Effector CD8-positive, alpha-beta T cell (primary cell): Measurements from ENCODE around the gene ICA1.

Experiments used
- DNase-seq: peaks from one replicate; lab custom pipeline; 2025; lab: John Stamatoyannopoulos, UW

The ICA1 gene

DNA sequence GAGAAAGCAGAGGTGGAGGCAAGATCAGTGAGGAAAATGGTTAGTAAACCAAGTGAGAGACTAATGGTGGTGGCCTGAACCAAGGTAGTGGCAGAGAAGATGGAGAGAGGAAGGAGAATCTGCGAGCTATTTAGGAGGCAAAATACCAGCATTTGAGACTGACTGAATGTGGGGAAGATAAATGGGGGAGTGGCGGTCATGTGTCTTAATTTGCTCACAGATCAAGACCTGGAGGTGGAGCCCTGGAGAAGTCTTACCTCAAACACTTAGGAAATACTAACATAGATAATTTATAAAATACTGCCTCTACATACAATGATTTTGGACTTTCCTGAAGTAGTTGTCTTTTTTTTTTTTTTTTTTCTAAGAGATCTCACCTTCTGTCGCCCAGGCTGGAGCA lies 34.7 kb downstream of the ICA1 start:
- no peak for DNase-seq

DNA sequence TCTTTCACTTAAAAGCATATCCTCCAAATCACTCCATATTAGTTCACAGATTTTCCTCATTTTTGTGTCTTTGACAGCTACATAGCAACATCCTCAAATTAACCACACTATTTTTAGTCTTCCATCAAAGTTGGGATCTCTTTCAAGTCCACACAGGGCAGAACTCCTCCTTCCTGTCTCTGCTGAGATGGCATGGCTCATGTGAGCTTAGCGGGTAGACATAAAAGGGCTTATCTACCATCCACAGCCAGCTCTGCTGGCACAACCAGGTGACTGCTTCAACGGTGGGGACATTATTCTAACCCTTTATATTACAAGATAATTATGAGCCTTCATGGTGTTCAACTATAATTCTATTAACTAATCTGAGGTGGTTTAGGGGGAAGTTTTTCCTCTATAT lies 35.5 kb downstream of the ICA1 start:
- DNase-seq = no peak

DNA sequence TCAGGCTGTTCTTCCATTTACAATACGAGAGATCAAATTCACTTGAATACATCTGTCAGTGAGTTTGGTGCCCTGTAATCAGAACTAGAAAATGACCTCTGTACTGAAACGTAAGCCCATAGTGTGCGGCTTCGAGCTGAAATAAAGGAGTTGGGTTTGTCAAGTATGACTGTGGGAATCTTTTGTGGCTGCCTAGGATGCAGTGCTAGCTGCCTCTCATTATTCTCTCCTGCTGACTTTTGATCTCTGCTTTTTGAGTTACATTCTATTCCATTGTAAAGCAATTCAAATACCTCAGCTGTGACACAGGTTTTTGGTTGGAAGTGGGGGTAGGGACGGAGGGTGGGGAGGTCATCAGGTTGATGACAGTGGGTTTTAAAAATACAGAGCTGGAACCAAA lies 40.4 kb downstream of the ICA1 start:
- DNase-seq = no peak

DNA sequence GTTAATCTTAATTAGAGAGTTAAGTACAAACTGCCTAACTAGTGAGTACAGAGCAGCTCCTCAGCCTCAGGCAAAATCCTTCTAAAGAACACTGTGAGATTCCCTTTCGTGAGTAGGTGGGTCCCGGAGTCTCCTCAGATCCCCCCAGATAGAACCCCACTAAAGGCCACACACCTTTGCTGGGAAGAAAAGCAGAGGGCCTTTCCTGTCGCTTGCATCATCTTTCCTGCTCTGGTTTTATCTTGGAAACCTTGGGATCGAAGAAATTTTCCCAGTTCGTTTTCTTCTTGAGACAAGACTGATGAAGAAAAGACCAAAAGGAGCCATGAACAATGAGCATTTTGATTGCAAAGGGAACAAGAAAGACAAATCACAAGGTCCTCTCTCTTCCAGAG lies 40.9 kb downstream of the ICA1 start:
- no peak for DNase-seq

DNA sequence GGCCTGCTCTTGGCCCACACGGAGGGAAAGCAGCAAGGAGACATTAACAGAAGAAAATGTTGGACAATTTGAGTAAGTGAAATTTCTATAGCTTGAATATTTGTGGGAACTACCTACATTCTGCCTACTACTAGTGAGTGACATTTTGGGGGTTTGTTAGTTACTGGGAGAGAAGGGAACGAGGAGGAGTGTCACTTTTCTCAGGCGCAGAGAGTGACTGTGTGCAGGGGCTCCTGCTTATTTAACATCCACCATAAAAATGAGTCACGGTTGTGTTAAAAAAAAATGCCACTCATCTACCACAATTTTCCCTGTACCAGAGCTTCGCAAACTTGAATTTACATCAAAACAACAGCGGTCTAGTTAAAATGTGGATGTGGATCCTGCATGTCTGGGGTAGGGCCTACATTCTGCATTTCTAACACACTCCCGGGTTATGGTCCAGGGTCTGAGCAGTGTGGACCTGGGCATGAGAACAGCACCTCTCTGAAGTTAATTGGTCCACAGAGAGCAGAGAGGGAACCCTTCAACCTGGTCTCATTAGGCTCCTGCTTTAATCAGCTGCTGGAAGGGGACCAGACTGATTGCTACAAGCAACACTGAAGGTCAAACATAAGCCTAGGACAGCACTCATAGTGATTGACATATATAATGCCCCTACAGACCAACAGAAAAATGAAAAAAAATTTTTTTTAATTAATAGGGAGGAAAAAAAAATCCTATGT lies 41.4 kb downstream of the ICA1 start:
- no peak for DNase-seq

DNA sequence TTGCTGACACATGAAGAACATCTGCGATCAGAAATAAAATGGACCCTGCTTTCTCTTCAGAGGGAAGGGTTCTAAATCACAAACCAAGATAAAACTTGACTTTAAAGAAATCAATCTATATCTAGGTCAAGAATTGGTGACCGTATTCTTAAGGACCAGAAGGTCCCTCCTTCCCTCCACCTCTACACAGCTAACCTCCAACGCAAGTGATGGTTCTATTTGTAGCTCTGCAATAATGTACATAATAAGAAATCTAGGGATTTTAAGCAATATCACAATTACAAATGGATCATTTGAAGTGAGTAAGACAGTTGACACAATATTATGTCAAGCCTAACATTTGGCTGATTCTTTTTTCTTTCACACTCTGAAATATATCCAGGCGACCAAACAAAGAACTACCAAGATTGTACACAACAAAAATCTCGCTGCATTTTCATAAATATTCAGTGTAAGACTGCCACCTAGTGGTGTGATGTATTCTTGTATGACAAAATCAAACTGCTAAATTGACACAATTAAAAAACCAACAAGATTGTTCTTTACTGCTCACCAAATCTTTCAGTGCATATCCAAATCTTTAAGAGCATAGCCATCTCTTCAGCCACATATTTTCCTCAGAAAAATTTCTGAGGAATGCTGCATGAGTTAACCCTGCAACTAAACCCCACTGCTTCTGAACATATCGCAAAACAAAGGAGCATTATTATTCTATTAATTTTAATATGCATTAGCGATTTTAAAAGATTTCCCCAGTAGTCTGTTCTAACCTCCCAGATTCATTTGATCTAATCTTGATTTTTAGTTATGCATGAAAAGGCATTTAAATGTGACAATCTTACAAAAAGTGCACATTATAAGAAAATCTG lies 44.5 kb downstream of the ICA1 start:
- no peak for DNase-seq

DNA sequence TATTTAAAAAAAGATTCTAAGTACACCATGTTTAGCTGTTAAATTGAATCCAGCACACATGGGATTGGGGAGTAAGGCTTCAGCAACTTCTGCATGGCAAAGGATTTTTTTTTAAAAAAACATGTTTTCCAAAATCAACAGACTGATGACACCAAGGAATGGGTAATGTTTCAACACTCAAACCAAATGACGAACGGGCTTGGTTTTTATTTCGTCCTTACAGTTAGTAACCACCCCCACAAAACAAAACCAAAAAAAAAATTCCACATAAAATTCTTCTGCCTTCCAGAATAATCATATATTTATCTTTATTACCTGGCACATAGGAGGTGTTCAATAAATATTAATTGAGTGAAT lies 45.7 kb downstream of the ICA1 start:
- DNase-seq = no peak

DNA sequence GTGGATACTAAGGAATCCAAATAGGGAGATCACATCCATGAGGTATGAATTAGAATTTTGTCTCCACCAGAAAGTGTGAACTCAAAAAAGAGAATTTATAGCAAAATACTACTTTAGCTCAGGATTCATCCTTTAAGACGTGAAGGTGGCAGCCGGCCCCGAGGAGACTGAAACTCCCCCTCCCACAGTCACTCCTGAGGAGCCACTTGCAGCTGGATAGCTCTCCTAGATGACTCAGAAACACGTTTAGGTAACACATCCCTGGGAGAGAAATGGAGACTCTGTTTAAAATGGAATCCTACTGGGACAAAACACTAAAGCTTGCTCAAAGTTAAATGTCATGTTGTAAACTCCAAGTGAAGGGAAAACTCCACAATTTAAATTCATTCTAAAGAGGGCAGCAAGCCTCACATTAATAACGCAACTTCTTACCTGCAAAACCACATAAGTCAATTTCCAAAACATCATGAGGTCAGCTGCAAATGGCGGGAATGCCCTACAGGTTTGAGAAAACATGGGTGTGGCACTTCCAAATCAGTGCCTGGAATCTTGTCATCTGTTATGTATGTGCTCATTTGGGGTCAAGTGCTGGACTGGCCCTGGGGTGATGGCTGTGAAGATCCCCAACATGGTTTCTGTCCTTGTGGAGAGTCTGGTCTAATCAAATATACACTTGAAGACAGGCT lies 46.2 kb downstream of the ICA1 start:
- DNase-seq = no peak

DNA sequence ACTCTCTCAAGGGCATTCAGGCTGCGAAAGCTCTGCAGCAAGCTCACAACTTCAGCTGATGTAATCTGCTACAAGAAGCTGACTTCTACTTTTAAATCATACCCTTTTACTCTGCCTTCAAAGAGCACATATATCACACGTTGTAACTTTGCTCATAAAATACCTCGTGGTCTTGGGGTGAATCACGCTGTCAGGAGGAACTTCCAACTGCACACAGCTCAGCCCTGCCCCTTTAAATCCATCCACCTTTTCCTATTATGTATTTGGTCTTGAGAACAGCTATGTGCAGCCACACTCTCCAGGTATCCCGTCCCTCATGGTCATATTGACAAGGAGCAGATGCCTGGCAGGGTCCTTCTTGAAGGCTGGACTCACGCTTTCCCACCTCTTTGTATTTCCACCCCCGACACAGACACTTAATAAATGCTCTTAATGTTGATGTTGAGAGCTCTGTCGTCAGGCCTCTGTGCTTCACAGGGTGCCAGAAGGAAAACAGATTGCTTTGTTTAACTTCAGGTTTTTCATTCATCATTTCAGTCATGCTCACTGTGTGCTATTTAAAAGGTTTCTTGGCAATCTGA lies 47.6 kb downstream of the ICA1 start:
- no peak for DNase-seq

DNA sequence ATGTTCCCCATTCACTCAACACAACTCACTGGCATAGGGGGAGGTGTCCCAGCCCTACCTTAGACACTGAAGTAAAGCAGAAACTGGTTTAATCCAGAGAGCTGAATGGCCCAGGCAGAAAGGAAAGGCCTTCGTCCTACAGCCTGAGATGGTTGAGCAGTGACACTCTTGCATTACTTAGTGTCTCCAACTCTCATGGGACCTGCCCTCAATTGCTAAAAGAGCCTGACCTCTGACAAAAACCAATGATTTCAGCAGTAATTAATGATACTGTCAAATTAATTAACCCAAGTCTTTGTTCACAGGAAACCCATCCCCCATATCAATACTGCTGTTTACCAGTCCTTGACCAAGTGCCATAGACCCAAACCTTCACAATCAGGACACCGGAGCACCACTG lies 48.6 kb downstream of the ICA1 start:
- no peak for DNase-seq

DNA sequence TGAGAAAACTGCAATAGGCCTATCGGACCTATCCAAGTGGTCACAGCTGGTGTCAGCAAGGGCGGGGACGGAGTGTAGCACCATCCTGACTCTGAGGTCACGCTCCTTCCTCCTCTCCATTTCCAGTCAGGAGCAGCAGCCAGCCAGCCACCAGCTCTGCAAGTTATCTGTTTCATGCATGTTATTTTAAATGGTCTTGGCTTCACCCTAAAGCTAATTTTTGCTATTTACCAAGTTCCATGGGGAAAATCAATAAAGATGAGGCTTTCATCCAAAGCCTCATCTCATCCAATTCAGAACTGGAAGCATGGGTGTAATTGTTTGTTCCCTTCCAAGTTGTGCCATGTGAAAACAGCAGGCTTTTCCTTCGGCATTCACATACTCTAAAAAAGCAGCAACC lies 49.3 kb downstream of the ICA1 start:
- DNase-seq = no peak

DNA sequence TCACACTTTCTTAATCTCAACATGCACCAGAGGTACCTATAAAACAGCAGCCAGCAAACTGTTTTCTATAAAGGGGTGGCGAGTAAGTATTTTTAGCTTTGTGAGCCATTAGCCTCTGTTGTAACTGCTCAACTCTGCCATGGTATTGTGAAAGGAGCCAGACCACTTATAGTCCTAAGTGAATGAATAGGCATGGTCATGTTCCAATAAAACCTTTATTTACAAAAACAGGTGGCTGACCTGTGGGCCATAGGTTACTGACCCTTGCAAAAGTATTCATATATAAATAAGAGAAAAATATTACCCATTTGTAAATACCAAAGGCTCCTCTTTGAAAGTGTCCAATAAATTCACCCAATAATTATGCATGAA lies 50.3 kb downstream of the ICA1 start:
- no peak for DNase-seq

DNA sequence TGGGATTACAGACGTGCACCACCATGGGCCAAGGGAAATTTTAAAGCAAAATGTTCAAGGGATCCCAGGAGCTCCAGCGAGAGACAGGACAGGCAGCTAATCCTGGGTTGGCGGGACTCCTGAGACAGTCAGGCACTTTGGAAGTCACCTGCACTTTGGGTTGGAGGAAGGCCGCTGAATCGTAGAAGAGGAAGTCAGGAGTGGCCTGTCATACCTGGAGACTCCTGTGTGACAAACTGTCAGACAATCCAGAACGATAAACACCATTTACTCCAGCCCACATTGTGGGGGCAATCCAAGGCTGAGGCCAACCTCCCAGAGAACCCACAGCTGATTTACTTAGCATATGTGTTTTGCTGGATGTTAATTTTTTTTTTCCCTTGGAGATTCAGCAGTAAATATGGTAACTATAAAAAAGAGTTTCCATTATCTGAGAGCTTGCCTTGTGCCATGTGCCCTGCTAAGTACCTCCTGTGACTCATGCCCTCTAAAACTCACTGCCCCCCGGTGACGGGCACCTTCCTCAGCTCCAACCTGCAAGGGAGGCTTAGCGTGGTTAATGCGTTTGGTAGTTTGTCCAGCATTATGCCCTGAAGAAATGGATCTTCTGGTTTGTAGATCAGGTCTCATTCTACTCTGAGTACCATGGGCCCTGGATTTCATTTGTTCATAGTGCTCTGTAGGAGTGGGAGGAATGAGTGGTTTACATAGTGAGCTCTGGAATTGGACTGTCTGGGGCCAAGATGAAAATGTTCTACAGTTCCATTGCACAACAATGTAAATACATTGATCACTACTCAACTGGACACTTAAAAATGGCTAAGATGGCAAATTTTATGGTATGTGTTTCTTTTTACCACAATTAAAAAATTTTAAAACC lies 50.9 kb downstream of the ICA1 start:
- DNase-seq = no peak

DNA sequence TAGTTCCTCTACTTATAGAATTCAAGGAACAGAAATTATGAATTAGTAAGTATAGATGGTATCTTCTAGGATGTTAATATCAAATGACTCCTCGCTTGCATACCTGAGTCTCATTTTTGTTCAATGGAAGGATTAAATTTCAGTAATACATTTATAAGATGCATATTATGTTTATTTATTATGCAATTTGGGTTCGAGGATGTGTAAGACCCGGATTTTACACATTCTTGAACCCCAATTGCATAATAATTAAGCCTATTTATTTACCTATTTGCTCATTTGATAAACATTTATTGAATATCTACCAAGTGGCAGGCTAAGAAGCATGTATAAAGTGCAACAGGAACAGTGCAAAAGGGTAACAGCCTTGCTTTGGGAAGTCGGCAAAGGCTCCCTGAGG lies 52.6 kb downstream of the ICA1 start:
- no peak for DNase-seq

DNA sequence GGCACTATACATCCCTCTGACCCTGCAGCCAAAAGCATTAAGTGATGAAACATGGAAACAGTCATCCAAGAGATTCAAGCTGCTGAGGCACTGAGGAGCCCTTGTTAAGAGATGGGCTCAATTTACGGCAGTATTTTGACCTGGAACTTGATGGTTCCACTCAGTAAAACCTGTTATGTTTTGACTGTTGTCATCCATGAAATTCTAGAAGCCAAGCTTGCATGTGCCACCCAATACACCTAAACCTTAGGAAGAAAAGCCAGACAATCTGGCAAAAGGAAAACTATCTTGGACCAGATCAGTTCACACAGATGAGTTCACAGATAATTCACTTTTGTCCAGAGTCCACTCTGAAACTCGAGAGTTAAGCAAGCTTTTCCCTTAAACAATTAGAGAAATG lies 53.2 kb downstream of the ICA1 start:
- no peak for DNase-seq

DNA sequence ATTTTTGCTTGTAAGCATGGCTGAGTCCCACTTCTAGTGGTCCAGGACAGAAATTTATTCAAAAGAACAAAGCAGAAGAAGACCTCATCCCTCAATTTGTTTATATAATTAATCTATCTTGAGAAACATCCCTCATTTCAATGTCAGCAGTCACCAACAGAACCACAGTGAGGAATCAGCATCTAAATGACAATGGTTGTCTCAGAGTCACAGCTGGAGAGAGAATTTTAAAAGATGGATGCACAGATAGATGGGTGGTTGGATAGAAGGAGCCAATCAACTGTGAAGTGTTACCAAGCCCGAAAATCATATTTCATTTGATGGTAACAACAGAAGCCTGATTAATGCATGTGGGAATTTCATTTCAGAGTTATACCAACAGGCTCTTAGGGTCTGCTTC lies 55.0 kb downstream of the ICA1 start:
- DNase-seq = no peak

DNA sequence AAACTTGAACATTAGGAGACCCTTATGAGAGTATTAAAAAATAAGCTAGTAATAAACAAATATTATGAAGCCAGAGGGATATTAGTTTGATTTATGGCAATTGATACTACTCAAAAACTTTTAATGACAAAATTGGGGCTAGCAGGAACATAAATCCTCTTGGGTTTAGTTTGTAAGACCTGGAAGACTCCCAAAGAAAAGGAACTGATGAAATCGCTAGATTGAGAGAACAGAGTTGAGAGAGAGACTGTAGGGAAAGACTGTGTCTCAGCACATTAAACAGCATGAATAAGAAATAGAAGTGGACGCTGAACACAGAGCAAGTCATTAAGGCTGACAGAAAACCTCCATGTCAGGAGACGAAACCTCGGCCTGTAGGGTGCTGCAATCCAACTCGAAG lies 56.4 kb downstream of the ICA1 start:
- DNase-seq = no peak

DNA sequence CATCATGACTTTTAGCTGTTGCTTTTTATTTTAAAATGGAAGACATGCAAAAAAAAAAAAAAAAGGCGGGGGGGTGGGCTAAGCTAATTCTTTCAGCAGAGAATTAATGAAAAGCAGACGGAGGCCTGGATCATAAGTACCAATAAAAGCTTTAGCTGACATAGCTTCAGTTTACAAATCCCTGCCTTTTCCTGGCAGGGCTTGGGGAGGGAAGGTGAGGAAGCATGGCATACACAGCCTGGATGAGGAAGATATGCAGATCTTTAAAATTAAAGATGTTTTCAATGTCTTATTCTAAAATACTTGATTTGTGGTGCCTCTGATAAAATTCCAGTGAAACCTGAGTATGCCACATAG lies 57.0 kb downstream of the ICA1 start:
- DNase-seq = no peak

DNA sequence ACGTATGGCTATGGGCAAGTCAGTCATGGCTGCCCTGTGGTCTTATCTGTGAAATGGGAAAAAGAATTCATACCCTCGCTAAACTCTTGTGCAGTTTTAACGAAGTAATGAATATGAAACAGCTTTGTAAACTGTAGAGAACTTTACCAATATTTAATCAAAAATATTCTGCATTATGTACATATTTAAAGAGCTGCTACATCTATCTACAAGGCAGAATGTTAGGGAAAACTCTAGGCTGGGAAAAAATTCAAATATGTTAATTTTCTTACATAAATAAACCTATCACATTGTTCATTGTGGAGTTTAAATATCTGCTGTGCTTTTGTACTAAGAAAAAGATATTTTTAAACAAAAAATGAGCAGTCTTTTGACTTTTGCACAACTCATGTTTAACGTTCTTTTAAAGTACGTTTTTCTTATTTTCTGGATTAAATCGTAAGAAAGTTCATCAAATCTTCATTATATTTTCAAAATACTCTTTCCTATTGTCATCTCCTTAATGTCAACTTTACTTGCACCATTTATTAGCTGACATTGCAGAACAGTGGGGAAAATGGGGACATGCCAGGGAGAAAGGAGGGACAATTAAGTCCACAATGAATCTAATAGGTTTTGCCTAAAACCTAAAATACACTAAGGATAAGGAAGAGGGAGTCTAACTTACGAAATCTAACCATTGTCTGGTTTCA lies 57.5 kb downstream of the ICA1 start:
- no peak for DNase-seq

DNA sequence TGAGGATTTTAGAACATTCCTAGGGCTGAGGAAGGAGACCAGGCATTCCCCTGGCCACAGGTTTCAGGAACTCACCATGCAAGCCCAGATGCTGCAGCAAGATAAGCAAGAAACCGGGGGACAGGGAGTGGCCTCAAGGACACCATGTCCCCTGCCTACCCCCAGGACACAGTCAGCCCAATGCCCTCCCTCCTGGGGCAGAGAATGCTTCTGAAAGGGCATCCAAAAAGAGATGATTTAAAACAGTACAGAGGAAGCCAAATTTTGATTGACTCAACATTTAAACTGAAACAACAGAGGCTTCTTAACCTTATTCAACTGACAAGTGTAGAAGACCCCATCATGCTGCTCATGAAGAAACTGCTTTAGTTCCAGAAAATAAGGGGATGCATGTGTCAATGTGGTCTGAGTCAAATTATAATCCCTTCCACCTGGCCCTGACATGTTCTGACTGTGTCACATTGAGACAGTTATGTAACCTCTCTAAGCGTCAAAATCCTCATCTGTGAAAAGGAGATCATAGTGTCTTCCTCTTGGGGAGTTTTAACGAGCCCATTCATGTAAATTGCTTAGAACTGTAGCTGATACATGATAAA lies 60.0 kb downstream of the ICA1 start:
- DNase-seq = no peak

DNA sequence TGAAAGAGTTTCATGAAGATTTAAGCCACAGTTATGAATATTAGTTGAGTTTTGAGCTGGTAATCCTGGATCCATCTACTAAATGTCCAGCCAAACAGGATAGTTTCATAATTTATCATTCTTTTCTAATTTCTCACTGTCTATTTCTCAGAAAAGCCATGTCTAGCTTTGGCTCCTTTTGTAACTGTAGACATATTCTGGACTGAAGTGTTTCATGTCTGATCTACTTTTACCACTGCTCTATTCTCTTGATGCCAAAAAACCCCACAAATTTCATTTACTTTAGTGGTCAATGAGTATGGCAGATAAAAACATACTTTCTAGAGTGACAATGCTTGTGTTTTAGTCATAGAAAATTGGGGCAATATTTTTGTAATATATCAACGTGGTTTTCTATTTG lies 61.2 kb downstream of the ICA1 start:
- no peak for DNase-seq
